ENCODE measurements around the gene GRID2.

- TF ChIP-seq CTCF (IDR thresholded peaks at IDR 0.05) (no peak), EP300 (IDR thresholded peaks at IDR 0.05) (no peak), POLR2A (IDR thresholded peaks at IDR 0.05) (no peak)
Observed at GRCh38 chr4:92450694-92451093, 146.9 kb downstream of the GRID2 start.

Measured in stomach (tissue), 4 donors.